Measurements from ENCODE around the gene GSAP. TPM values are rescaled to one million over a fixed set of nuclear protein-coding genes. Genes with fewer than 3 reads are reported as not detected.

Gene GSAP
- polyA plus RNA-seq, 1 donor from 2014 or later = 0.21 TPM

GRCh38 chr7:77422500-77422899 is 6.4 kb upstream of the GSAP start:
- H3F3A ChIP-seq (ENCODE audit: insufficient read depth, low read length, poor library complexity, severe bottlenecking) = peaks cover 2% of the 10 kb centered on the region
- TF ChIP-seq CTCF (IDR thresholded peaks at IDR 0.05; ENCODE audit: poor library complexity, severe bottlenecking) (no peak), TAF1 (IDR thresholded peaks at IDR 0.05; ENCODE audit: low read depth) (no peak), MXI1 (conservative IDR thresholded peaks at IDR 0.05; ENCODE audit: poor library complexity, severe bottlenecking) (no peak), RAD21 (conservative IDR thresholded peaks at IDR 0.05) (no peak), REST (IDR thresholded peaks at IDR 0.05; ENCODE audit: borderline replicate concordance) (no peak)
- H3K27me3 ChIP-seq (ENCODE audit: insufficient read depth, low read depth, low read length) = no peaks in the 10 kb centered on the region
- no peaks in the 10 kb centered on the region for H3K79me2 ChIP-seq (replicated peaks; ENCODE audit: insufficient read depth, low read length)
- no peak overlapping the region for H3K27ac ChIP-seq (ENCODE audit: low read length)
- no peak overlapping the region for H3K9ac ChIP-seq (ENCODE audit: low read length)
- no peaks in the 10 kb centered on the region for H3K9me2 ChIP-seq (ENCODE audit: insufficient read depth, low read length)
- H3K36me3 ChIP-seq (ENCODE audit: insufficient read depth, low read length) = no peaks in the 10 kb centered on the region
- H3K4me3 ChIP-seq (ENCODE audit: low read length) = no peak overlapping the region
- H3K9me3 ChIP-seq (ENCODE audit: low read length) = no peaks in the 10 kb centered on the region
- H3K4me2 ChIP-seq (ENCODE audit: low read length) = no peak overlapping the region
- no peak overlapping the region for H2AFZ ChIP-seq (ENCODE audit: low read depth, low read length)
- H4K20me1 ChIP-seq (ENCODE audit: insufficient read depth) = no peaks in the 10 kb centered on the region

- H3K9ac ChIP-seq (ENCODE audit: low read length) = no peak overlapping the region
Measured at GRCh38 chr7:77420986-77421672, 5.0 kb upstream of the GSAP start.

GRCh38 chr7:77420438-77420837 is 4.3 kb upstream of the GSAP start:
- no peaks in the 10 kb centered on the region for H3K9me3 ChIP-seq (ENCODE audit: low read length)
- H3F3A ChIP-seq (ENCODE audit: insufficient read depth, low read length, poor library complexity, severe bottlenecking) = peaks cover 2% of the 10 kb centered on the region
- H3K4me2 ChIP-seq (ENCODE audit: low read length) = no peak overlapping the region
- H3K79me2 ChIP-seq (replicated peaks; ENCODE audit: insufficient read depth, low read length) = no peaks in the 10 kb centered on the region
- H4K20me1 ChIP-seq (ENCODE audit: insufficient read depth) = no peaks in the 10 kb centered on the region
- no peak overlapping the region for H3K27ac ChIP-seq (ENCODE audit: low read length)
- no peaks in the 10 kb centered on the region for H3K36me3 ChIP-seq (ENCODE audit: insufficient read depth, low read length)
- H3K27me3 ChIP-seq (ENCODE audit: insufficient read depth, low read depth, low read length) = peaks cover 18% of the 10 kb centered on the region
- H2AFZ ChIP-seq (ENCODE audit: low read depth, low read length) = no peak overlapping the region
- H3K9me2 ChIP-seq (ENCODE audit: insufficient read depth, low read length) = no peaks in the 10 kb centered on the region
- TF ChIP-seq RAD21 (conservative IDR thresholded peaks at IDR 0.05) (no peak), SMC3 (conservative IDR thresholded peaks at IDR 0.05; ENCODE audit: poor library complexity) (no peak), EP300 (conservative IDR thresholded peaks at IDR 0.05; ENCODE audit: poor library complexity, severe bottlenecking) (no peak), MXI1 (conservative IDR thresholded peaks at IDR 0.05; ENCODE audit: poor library complexity, severe bottlenecking) (no peak), POLR2AphosphoS5 (IDR thresholded peaks at IDR 0.05) (no peak), CTCF (IDR thresholded peaks at IDR 0.05; ENCODE audit: poor library complexity, severe bottlenecking) (no peak), TAF1 (IDR thresholded peaks at IDR 0.05; ENCODE audit: low read depth) (no peak), REST (IDR thresholded peaks at IDR 0.05; ENCODE audit: borderline replicate concordance) (no peak), EZH2 (IDR thresholded peaks at IDR 0.05; ENCODE audit: borderline replicate concordance, insufficient read depth, low read length, poor library complexity, severe bottlenecking) (no peak)
- no peak overlapping the region for H3K4me3 ChIP-seq (ENCODE audit: low read length)
- H3K9ac ChIP-seq (ENCODE audit: low read length) = no peak overlapping the region

More at GRCh38 chr7:77420986-77421672, 5.0 kb upstream of the GSAP start:
- H3F3A ChIP-seq (ENCODE audit: insufficient read depth, low read length, poor library complexity, severe bottlenecking) = peaks cover 2% of the 10 kb centered on the region
- H3K4me2 ChIP-seq (ENCODE audit: low read length) = no peak overlapping the region
- no peak for TF ChIP-seq MXI1 (conservative IDR thresholded peaks at IDR 0.05; ENCODE audit: poor library complexity, severe bottlenecking)
- no peaks in the 10 kb centered on the region for H3K36me3 ChIP-seq (ENCODE audit: insufficient read depth, low read length)
- H3K27ac ChIP-seq (ENCODE audit: low read length) = no peak overlapping the region
- no peak overlapping the region for H2AFZ ChIP-seq (ENCODE audit: low read depth, low read length)
- H3K9me3 ChIP-seq (ENCODE audit: low read length) = no peaks in the 10 kb centered on the region
- H3K27me3 ChIP-seq (ENCODE audit: insufficient read depth, low read depth, low read length) = peaks cover 11% of the 10 kb centered on the region
- no peaks in the 10 kb centered on the region for H3K79me2 ChIP-seq (replicated peaks; ENCODE audit: insufficient read depth, low read length)
- H4K20me1 ChIP-seq (ENCODE audit: insufficient read depth) = no peaks in the 10 kb centered on the region
- H3K4me3 ChIP-seq (ENCODE audit: low read length) = no peak overlapping the region
- H3K9me2 ChIP-seq (ENCODE audit: insufficient read depth, low read length) = no peaks in the 10 kb centered on the region
